Chondrocyte (in vitro differentiated cells): ENCODE results near the gene ARX. TPM values are rescaled to one million over a fixed set of nuclear protein-coding genes. Genes with fewer than 3 reads are reported as not detected.

Experiments used
- DNase-seq: peaks from one replicate; pipeline ENCODE4 v3.0.0; 2021; ENCODE audit warnings: mixed read lengths, low spot score
- H3K27ac Mint-ChIP-seq: one replicate; pipeline ENCODE4 v1.8.0; 2021; ENCODE audit warnings: mild to moderate bottlenecking, moderate library complexity, mixed read lengths; ENCODE audit not compliant: unreplicated experiment
- H3K27me3 Mint-ChIP-seq: 2 replicates; pipeline ENCODE4 v1.8.0; 2021; ENCODE audit warnings: low read depth, mixed read lengths
- H3K36me3 Mint-ChIP-seq: 2 replicates; pipeline ENCODE4 v1.8.0; 2021; ENCODE audit warnings: low read depth, mixed read lengths
- H3K4me1 Mint-ChIP-seq: 2 replicates; pipeline ENCODE4 v1.8.0; 2021; ENCODE audit warnings: low read depth, mild to moderate bottlenecking, mixed read lengths
- H3K4me3 Mint-ChIP-seq: one replicate; pipeline ENCODE4 v1.8.0; 2021; ENCODE audit warnings: mild to moderate bottlenecking, moderate library complexity, mixed read lengths; ENCODE audit not compliant: unreplicated experiment
- H3K9me3 Mint-ChIP-seq: 2 replicates; pipeline ENCODE4 v1.8.0; 2021; ENCODE audit warnings: low read depth, mixed read lengths
- CTCF ChIP-seq: fragments of 200-600 bp; sonication (generic); IDR thresholded peaks from 2 replicates; pipeline ENCODE4 v1.5.0; 2021; ENCODE audit warnings: antibody characterized with exemption, mild to moderate bottlenecking, moderate library complexity
- total RNA-seq: library from RNA; stranded (reverse); gene quantifications from 3 replicates; pipeline ENCODE4 v1.2.1, GENCODE V29; 2021

ARX gene
- total RNA-seq, 1 donor from 2014 or later, result not detected

GRCh38 chrX:25016938-25017598 is 1.3 kb upstream of the ARX start:
- Mint-ChIP-seq H3K36me3 (peaks cover 1% of the 10 kb centered on the region), H3K4me3 (no peak overlapping the region), H3K27me3 (peaks cover 78% of the 10 kb centered on the region), H3K9me3 (no peaks in the 10 kb centered on the region), H3K27ac (no peak overlapping the region), H3K4me1 (peaks cover 44% of the 10 kb centered on the region)
- no peak for TF ChIP-seq CTCF
- no peak for DNase-seq

GRCh38 chrX:25016361-25016671 is 551 bp upstream of the ARX start:
- DNase-seq, result no peak
- Mint-ChIP-seq H3K4me3 (peak overlapping the region; percentile 40), H3K36me3 (peaks cover 1% of the 10 kb centered on the region), H3K27me3 (peaks cover 77% of the 10 kb centered on the region), H3K4me1 (peaks cover 43% of the 10 kb centered on the region), H3K9me3 (no peaks in the 10 kb centered on the region), H3K27ac (no peak overlapping the region)
- TF ChIP-seq CTCF, result no peak

GRCh38 chrX:25014366-25014838 is 1.4 kb downstream of the ARX start:
- no peak for TF ChIP-seq CTCF
- no peak for DNase-seq
- H3K27ac Mint-ChIP-seq, result no peak overlapping the region
- H3K4me3 Mint-ChIP-seq, result no peak overlapping the region
- no peaks in the 10 kb centered on the region for H3K9me3 Mint-ChIP-seq
- H3K27me3 Mint-ChIP-seq, result peaks cover 79% of the 10 kb centered on the region
- peaks cover 33% of the 10 kb centered on the region for H3K4me1 Mint-ChIP-seq
- peaks cover 1% of the 10 kb centered on the region for H3K36me3 Mint-ChIP-seq

- Mint-ChIP-seq H3K27ac (no peak overlapping the region), H3K9me3 (no peaks in the 10 kb centered on the region), H3K36me3 (peaks cover 1% of the 10 kb centered on the region), H3K4me3 (peak overlapping the region; percentile 16), H3K4me1 (peaks cover 33% of the 10 kb centered on the region), H3K27me3 (peaks cover 80% of the 10 kb centered on the region)
- no peak for DNase-seq
- TF ChIP-seq CTCF, result no peak
Observed at GRCh38 chrX:25013632-25014365, 2.0 kb downstream of the ARX start.

- Mint-ChIP-seq H3K27ac (no peak overlapping the region), H3K4me1 (peaks cover 33% of the 10 kb centered on the region), H3K36me3 (peaks cover 1% of the 10 kb centered on the region), H3K27me3 (peaks cover 83% of the 10 kb centered on the region), H3K9me3 (no peaks in the 10 kb centered on the region), H3K4me3 (peak overlapping the region; percentile 54)
- no peak for DNase-seq
- no peak for TF ChIP-seq CTCF
Observed at GRCh38 chrX:25012793-25013631, 2.8 kb downstream of the ARX start.
